ENCODE results near the gene PLA2G2E.
"Not testable (repeated sequence)": the region's sequence is repeated elsewhere in the genome, so short reads cannot be mapped to it uniquely, and the experiment has no call there.

Gene PLA2G2E

DNA sequence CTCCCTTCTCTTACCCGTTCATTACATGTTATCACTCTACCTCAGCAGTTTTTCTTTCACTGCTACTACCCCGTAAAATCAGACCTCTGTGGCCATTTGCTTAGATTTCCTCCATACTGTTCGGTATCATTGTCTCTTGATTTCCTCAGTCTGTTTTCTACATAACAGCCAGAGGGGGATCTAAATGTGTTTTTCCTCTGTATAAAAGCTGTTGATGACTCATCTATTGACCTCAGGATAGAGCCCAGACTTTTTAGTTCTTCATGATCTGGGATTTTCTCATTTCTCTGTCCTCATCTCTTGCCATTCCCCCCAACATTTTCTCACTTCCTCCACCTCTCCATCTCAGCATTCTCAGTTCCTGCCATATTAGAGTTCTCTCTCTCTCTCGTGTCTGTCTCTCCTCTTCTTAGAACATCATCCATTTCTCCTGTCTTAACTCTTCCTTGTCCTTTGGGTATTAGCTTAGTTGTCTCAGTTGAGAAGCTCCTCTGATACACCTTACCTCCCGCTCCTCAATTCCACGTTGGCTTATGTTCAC lies 30.7 kb downstream of the PLA2G2E start:
- DNase-seq = no peak

DNA sequence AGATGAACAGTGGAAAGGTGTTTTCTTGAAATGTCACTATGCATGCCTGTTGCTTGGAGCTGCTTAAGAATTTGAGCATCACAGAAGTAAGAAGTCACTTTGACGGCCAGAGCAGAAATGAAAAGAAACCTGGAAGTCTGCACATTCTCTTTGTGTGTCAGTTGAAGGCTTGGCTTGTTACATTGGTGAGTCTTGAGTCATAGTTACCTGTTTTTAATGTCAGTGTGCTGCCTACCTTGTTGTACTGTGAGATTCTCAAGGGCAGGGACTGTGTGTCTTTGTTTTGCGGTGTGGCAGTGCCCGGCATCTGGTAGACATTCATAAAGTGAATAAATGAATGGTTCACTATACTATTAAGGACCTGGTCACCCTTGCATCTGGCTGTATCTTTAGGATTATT lies 31.3 kb downstream of the PLA2G2E start:
- no peak for DNase-seq
- in situ Hi-C loops (cut with HindIII; ENCODE audit: low pct_ligation_motif_present, low pct_unique_long_range_greater_than_20kb, low sequenced_read_pairs) = no loop called here

More for the DNA sequence above, 30.7 kb downstream of the PLA2G2E start:
- in situ Hi-C loops (cut with HindIII; ENCODE audit: low pct_ligation_motif_present, low pct_unique_long_range_greater_than_20kb, low sequenced_read_pairs) = no loop called here

DNA sequence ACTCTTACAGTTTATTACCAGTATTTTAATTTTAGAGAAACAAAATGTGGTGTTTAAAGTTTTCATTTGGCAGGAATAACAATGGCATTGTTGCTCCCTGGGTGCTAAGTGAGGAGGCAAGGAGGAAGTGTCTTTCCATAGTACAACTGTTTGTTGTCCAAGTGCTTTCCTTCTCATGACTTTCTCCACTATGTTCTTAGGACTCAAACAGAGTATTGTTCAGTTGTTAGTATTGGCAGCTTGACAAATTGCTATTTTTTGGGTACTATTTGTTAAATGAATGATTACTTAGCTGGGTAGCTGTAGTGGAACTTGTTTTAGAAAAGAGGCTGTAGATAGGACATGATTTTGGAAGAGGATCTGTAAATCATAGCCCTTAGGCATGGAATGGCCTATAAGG lies 33.8 kb downstream of the PLA2G2E start:
- in situ Hi-C loops (cut with HindIII; ENCODE audit: low pct_ligation_motif_present, low pct_unique_long_range_greater_than_20kb, low sequenced_read_pairs) = no loop called here
- no peak for DNase-seq

DNA sequence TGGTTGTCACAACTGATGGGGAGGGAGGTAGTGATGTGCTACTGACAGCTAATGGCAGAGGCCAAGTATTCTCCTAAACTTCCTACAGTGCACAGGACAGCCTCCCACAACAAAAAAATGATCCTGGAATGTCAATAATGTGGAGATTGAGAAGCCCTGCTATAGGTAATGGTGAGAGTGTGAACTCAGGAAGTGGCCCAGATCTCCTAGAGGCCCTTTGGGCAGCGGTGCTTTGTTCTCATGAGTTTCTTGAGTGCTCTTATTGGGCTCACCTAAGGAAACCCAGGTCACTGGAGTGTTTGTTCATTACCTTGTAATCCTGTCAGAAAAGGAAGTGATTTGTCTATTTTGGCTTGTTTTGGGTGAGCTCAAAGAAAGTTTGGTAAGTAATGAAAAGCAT lies 35.3 kb downstream of the PLA2G2E start:
- in situ Hi-C loops (cut with HindIII; ENCODE audit: low pct_ligation_motif_present, low pct_unique_long_range_greater_than_20kb, low sequenced_read_pairs) = no loop called here
- DNase-seq = no peak

DNA sequence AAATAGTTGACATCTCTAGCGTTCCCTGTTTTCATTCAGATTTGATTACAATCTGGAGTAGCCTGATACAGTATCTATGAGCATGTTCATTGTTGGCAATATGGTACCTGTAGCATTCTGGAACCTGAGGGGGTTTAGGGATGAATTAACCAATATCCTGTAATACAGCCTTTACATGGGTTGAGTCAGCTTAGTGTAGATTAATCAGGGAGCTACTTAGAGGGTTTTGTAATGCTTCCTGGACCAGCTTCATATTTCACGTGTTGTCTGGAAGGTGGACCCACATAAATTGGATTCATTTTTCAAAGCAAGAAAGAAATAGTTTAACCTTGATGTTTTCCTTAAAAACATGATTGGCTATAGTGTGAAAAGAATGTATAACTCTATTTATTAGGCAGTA lies 37.6 kb downstream of the PLA2G2E start:
- in situ Hi-C loops (cut with HindIII; ENCODE audit: low pct_ligation_motif_present, low pct_unique_long_range_greater_than_20kb, low sequenced_read_pairs) = no loop called here
- no peak for DNase-seq

DNA sequence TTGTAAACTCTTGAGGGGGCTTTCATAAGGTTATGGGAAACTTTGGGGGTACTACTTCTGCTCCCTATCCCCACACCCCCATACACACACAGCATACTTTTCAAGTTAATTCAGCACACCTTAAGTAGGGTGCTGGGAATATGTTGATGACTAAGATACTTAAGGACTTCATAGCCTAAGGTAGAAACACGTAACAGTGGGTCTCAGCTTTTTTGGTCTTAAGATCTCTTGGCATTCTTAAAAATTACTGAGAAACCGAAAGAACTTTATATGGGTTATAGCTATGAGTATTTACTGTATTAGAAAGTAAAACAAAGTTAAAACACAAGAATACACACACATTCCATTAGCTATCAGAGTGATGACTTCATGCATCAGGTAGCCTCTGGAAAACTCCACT lies 39.1 kb downstream of the PLA2G2E start:
- in situ Hi-C loops (cut with HindIII; ENCODE audit: low pct_ligation_motif_present, low pct_unique_long_range_greater_than_20kb, low sequenced_read_pairs) = no loop called here
- DNase-seq = no peak

DNA sequence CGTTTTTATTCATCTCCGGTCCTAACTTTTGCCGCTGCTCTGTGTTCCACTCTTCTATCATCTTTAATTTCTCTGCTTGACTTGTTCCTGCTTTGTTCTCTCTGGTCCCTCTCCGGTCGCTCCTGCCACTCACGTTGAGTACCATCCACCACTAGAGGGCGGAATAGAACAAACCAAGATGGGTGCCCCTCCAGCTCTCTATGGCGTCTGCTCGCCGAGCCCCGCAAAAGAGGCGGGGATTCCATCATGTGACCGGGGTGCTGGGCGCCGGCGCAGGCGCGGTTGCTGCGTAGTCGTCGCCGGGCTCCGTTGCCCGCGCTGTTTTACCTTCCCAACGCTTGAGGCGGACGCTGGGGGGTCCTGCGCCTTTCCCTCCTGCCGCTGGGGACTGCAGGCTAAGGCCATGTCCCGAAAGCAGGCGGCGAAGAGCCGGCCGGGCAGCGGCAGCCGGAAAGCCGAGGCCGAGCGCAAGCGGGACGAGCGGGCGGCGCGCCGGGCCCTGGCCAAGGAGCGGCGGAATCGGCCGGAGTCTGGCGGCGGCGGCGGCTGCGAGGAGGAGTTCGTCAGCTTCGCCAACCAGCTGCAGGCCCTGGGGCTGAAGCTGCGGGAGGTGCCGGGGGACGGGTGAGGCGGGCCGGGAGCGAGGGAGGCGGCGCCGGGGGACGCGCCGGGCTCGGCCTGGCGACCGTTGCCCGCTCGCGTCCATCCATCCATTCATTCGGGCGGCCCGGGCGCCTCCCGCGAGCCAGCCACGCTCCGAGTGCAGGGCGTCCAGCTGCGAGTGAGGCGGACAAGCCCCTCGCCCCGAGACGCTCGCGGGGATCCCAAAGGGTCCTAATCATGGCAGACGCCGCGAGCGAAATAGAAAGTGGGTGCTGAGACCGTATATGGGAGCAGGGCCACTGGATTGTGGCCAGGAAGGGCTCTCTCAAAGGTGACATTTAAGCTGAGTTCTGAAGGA lies 41.0 kb downstream of the PLA2G2E start, which contains the start of gene OTUD3:
Gene OTUD3 (plus strand): TSS at position 285 of the 961 bp plus-strand sequence. CDS start 119 bp downstream, at position 404.
- DNase-seq = peak; percentile 95
- in situ Hi-C loops (cut with HindIII; ENCODE audit: low pct_ligation_motif_present, low pct_unique_long_range_greater_than_20kb, low sequenced_read_pairs) = no loop called here

DNA sequence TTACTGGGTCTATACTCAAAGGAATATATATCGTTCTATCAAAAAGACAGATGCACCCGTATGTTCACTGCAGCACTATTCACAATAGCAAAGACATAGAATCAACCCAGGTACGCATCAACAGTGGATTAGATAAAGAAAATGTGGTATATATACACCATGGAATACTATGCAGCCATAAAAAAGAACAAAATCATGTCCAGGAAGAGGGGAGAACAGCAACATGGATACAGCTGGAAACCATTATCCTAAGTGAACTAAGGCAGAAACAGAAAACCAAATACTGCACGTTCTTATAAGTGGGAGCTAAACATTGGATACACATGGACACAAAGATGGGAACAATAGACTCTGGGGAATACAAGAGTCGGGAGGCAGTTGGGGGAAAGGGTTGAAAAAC lies 42.6 kb downstream of the PLA2G2E start:
- in situ Hi-C loops (cut with HindIII; ENCODE audit: low pct_ligation_motif_present, low pct_unique_long_range_greater_than_20kb, low sequenced_read_pairs); DNase-seq: not testable (repeated sequence)

DNA sequence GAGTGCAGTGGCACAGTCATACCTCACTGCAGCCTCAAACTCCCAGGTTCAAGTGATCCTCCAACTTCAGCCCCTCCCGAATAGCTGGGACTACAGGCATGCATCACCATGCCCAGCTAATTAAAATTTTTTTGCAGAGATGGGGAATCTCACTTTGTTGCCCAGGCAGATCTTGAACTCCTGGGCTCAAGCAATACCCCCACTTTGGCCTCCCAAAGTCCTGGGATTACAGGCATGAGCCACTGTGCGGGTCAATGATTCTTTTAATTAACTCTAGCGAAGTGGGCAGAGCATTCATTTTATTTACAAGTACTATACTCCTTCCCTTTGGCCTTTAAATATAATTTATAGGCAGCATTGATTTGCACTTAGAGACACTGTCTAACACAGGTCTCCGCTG lies 43.8 kb downstream of the PLA2G2E start:
- DNase-seq = no peak
- in situ Hi-C loops (cut with HindIII; ENCODE audit: low pct_ligation_motif_present, low pct_unique_long_range_greater_than_20kb, low sequenced_read_pairs) = no loop called here

DNA sequence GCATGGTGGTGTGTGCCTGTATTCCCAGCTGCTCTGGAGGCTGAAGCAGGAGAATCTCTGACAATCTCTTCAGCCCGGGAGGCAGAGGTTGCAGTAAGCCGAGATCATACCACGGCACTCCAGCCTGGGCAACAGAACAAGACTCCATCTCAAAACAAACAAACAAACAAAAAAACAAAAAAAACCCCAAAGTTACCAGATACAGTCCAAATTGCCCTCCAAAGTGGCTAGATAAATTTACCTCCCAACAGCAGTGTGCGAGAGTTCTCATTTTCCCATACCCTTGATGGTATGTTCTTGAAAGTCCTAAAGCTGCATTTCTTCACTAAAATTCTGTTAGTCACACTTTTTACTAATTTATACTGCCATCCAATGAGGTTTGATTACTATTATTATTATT lies 44.2 kb downstream of the PLA2G2E start:
- DNase-seq = no peak
- in situ Hi-C loops (cut with HindIII; ENCODE audit: low pct_ligation_motif_present, low pct_unique_long_range_greater_than_20kb, low sequenced_read_pairs) = no loop called here

DNA sequence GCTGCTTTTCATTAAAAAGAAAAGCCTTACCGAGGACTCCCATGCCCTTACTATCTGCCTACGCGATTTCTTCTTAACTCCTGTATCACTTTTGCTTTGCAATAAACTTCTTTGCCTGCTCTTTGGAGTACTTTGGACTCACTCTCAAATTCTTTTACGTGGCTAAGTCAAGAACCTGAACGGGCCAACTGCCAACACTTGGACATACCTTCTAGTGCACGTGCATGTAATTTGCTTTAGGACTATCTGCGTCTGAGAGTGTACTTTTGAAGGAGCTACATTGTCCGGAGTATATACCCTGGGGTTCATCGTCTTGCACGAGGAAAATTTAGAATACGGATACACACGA lies 44.8 kb downstream of the PLA2G2E start:
- in situ Hi-C loops (cut with HindIII; ENCODE audit: low pct_ligation_motif_present, low pct_unique_long_range_greater_than_20kb, low sequenced_read_pairs) = no loop called here
- no peak for DNase-seq

DNA sequence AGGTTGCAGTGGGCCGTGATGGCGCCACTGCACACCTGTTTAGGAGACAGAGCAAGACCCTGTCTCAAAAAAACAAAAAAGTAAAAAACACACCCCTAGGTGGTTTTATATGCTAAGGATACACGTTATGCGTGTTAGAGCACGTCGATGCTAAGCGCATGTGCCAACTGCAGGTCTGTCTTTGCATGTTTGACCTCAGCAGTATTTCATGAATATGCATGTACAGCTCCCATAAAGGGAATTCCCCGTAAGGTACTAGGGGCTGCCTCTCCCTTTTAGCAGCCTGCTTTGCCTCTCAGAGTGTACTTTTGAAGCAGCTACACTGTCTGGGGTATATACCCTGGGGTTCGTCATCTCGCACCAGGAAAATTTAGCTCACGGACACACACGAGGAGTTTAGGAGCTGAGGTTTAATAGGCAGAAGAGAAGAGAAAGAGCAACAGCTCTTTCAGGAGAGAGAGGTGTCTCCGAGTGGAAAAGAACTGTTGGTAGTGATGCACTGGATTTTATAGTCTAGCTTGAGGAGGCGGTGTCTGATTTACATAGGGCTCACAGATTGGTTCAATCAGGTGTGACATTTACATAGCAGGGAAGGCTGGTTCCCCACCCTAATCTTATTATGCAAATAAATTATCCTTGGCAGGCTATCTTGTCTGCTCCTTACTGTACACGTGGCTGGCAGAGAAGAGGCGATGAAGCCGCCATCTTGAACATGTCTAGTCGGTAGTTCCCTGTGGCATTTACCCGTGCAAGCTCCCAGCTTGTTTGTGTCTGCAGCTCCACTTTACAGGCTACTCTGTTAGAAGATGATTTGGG lies 45.4 kb downstream of the PLA2G2E start:
- peak; percentile 51 for DNase-seq
- in situ Hi-C loops (cut with HindIII; ENCODE audit: low pct_ligation_motif_present, low pct_unique_long_range_greater_than_20kb, low sequenced_read_pairs) = no loop called here

DNA sequence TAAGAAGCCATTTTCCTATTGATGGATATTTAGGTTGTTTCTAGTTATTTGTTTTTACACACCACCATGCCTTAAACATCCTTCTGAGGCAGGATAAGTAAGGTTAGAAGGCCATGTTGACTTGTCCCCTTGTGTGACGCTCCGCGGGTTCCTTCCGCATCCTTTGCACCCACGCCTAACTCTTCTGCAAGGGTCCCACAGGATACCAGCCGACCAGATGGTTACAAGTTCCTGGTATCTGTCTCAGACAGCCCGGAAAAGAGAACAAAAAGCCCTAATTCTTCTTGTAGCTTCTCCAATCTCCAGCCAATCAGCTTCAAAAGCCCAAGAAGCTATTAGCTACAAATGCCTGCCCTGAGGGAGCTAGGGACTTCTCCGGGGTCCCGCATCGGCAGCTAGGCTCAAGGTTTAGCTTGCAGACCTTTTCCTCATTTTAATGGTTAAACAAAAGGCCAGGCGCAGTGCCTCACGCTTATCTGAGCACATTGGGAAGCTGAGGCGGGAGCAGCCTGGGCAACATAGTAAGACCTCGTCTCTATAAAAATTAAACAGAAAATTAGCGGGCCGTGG lies 46.2 kb downstream of the PLA2G2E start:
- in situ Hi-C loops (cut with HindIII; ENCODE audit: low pct_ligation_motif_present, low pct_unique_long_range_greater_than_20kb, low sequenced_read_pairs) = no loop called here
- DNase-seq = no peak

DNA sequence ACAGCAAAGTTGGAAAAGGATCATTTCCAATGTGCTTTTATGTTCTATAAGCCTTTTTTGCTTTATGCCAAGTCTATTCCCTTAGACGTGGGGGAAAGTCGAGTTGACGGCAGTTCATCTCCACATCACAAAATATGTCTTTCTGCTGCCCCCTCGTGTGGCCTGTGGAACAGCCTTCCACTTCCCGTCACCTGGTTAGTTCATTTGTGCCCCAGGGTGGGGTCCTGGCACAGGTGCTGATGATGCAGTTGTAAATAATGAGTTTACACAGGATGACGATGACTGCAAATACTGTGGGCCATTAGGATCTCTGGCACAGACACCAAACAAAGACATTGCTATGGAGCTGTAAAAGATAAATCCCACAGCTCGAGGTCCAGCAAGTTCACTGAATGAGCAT lies 51.2 kb downstream of the PLA2G2E start:
- DNase-seq = no peak
- in situ Hi-C loops (cut with HindIII; ENCODE audit: low pct_ligation_motif_present, low pct_unique_long_range_greater_than_20kb, low sequenced_read_pairs) = no loop called here

All from ACHN (cell line).